ENCODE results near the gene TRIM46. TPM values are rescaled to one million over a fixed set of nuclear protein-coding genes. Genes with fewer than 3 reads are reported as not detected.
A peak's percentile ranks its signal among the peaks of the same experiment; 100 is the strongest.

Gene TRIM46
- total and polyA plus RNA-seq, 2 experiments from 2014 or later = 8.1 to 15.4 TPM

DNA sequence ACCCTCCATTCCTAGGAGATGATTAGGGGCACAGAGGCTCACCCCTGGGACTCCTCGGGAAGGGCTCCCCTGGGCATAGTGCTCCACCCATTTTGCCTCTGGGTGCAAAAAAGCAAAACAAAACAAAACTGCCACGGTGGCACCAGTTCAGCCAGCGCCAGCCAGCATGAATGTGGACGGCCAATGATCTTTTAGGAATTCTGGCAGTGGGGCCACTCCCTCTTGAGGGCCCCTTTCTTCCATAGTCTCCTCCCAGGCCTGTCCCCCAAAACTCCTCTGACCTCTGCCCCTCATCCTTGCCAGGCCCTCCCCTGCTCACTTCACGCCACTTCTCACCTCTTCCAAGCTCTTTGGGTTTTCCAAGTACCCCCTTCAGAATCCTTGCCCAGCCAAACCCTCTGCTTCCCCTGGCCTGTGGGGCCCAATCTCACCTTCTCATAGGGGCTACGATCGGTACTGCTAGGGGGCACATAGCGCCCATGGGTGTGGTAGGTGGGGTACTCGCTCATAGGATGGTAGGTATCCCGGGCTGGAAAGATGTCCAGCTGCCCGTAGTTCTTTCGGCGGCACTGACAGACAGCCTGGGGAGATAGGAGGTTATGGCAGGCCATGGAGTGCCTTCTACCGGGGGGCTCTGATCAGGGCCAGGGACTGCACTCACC is 13.3 kb downstream of the TRIM46 start:
- Histone ChIP-seq H3K4me1 (ENCODE audit: insufficient read depth) (peaks cover 17% of the 10 kb centered on the region), H3K79me2 (replicated peaks; ENCODE audit: insufficient read depth) (no peaks in the 10 kb centered on the region), H3K36me3 (ENCODE audit: insufficient read depth) (no peaks in the 10 kb centered on the region), H3F3A (replicated peaks; ENCODE audit: low read depth) (0 out of 2 replicates have a peak, but pooled peaks cover 3% of the 10 kb centered on the region), H2AFZ (no peak overlapping the region), H3K4me2 (0 out of 2 replicates have a peak overlapping the region, but pooled peaks have one; percentile 43), H3K27ac (ENCODE audit: low read depth) (no peak overlapping the region), H3K4me3 (no peak overlapping the region), H4K20me1 (replicated peaks; ENCODE audit: insufficient read depth) (no peaks in the 10 kb centered on the region), H3K9me2 (ENCODE audit: insufficient read depth) (no peaks in the 10 kb centered on the region), H3K27me3 (ENCODE audit: insufficient read depth) (no peaks in the 10 kb centered on the region)
- peaks cover 31% of the 10 kb centered on the region for H3K4me1 Mint-ChIP-seq
- H3K9me3 Mint-ChIP-seq = 0 out of 3 replicates have a peak, but pooled peaks cover 2% of the 10 kb centered on the region
- H3K36me3 Mint-ChIP-seq (ENCODE audit: low read depth) = peaks cover 16% of the 10 kb centered on the region
- no peak for DNase-seq (ENCODE audit: low spot score)
- ATAC-seq = no peak; the same call in 2 of the 3 replicates
- no peak overlapping the region for H3K27ac Mint-ChIP-seq
- TF ChIP-seq CREB1 (CRISPR knock-in tag; IDR thresholded peaks at IDR 0.05; ENCODE audit: low read depth) (no peak), POLR2AphosphoS5 (IDR thresholded peaks at IDR 0.05; ENCODE audit: low read depth) (no peak), REST (IDR thresholded peaks at IDR 0.05; ENCODE audit: unreplicated experiment) (no peak), EZH2phosphoT487 (IDR thresholded peaks at IDR 0.05; ENCODE audit: unreplicated experiment) (no peak), ZNF331 (CRISPR knock-in tag; IDR thresholded peaks at IDR 0.05; ENCODE audit: low read depth) (no peak), NANOG (IDR thresholded peaks at IDR 0.05; ENCODE audit: borderline replicate concordance) (no peak), JUNB (IDR thresholded peaks at IDR 0.05; ENCODE audit: unreplicated experiment) (no peak)
- TF ChIP-seq, protein P1, sequence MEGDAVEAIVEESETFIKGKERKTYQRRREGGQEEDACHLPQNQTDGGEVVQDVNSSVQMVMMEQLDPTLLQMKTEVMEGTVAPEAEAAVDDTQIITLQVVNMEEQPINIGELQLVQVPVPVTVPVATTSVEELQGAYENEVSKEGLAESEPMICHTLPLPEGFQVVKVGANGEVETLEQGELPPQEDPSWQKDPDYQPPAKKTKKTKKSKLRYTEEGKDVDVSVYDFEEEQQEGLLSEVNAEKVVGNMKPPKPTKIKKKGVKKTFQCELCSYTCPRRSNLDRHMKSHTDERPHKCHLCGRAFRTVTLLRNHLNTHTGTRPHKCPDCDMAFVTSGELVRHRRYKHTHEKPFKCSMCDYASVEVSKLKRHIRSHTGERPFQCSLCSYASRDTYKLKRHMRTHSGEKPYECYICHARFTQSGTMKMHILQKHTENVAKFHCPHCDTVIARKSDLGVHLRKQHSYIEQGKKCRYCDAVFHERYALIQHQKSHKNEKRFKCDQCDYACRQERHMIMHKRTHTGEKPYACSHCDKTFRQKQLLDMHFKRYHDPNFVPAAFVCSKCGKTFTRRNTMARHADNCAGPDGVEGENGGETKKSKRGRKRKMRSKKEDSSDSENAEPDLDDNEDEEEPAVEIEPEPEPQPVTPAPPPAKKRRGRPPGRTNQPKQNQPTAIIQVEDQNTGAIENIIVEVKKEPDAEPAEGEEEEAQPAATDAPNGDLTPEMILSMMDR (conservative IDR thresholded peaks at IDR 0.05; ENCODE audit: low read depth in 2 of 2) = no peak
- H3K4me3 Mint-ChIP-seq = peak overlapping the region; percentile 12; the same call in 1 of the 3 replicates
- H3K27me3 Mint-ChIP-seq (ENCODE audit: insufficient read depth, low read depth, poor library complexity) = peaks cover 22% of the 10 kb centered on the region

DNA sequence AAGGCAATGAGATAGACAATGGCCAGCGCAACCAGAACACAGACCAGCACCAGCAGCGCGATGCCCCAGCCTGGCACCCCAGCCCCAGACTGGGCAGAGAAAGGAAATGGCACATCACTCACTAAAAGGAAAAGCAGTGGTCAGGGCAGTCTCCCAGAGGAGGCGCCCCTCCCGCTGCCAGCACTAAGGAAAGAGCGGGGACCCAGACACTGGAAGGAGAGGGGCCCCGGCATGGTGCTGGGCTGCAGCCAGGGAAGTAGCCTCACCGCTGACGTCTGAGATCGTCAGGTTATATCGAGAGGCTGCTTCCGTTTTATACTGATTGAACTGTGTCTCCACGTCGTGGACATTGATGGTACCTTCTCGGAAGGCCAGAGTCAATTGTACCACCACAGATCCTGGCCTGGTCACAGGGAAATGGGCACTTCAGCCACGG is 13.8 kb downstream of the TRIM46 start:
- no peaks in the 10 kb centered on the region for H3K9me2 ChIP-seq (ENCODE audit: insufficient read depth)
- Mint-ChIP-seq H3K9me3 (0 out of 3 replicates have a peak, but pooled peaks cover 2% of the 10 kb centered on the region), H3K27me3 (ENCODE audit: insufficient read depth, low read depth, poor library complexity) (peaks cover 27% of the 10 kb centered on the region), H3K4me3 (peak overlapping the region; percentile 14; the same call in 1 of the 3 replicates), H3K27ac (no peak overlapping the region), H3K36me3 (ENCODE audit: low read depth) (peaks cover 13% of the 10 kb centered on the region), H3K4me1 (peaks cover 37% of the 10 kb centered on the region)
- DNase-seq (ENCODE audit: low spot score) = peak; percentile 40
- no peak overlapping the region for H3K4me3 ChIP-seq
- peaks cover 18% of the 10 kb centered on the region for H3K4me1 ChIP-seq (ENCODE audit: insufficient read depth)
- H4K20me1 ChIP-seq (replicated peaks; ENCODE audit: insufficient read depth) = no peaks in the 10 kb centered on the region
- H3K27ac ChIP-seq (ENCODE audit: low read depth) = no peak overlapping the region
- peak; percentile 39 for ATAC-seq
- H3K27me3 ChIP-seq (ENCODE audit: insufficient read depth) = no peaks in the 10 kb centered on the region
- H3K36me3 ChIP-seq (ENCODE audit: insufficient read depth) = no peaks in the 10 kb centered on the region
- no peak overlapping the region for H2AFZ ChIP-seq
- H3K79me2 ChIP-seq (replicated peaks; ENCODE audit: insufficient read depth) = no peaks in the 10 kb centered on the region
- H3K4me2 ChIP-seq = no peak overlapping the region
- H3F3A ChIP-seq (replicated peaks; ENCODE audit: low read depth) = peaks cover 8% of the 10 kb centered on the region; the same call in 1 of the 2 replicates
- TF ChIP-seq ZNF331 (CRISPR knock-in tag; IDR thresholded peaks at IDR 0.05; ENCODE audit: low read depth) = no peak
- TF ChIP-seq JUNB (IDR thresholded peaks at IDR 0.05; ENCODE audit: unreplicated experiment) = no peak
- no peak for TF ChIP-seq CREB1 (CRISPR knock-in tag; IDR thresholded peaks at IDR 0.05; ENCODE audit: low read depth)
- TF ChIP-seq, protein P2, sequence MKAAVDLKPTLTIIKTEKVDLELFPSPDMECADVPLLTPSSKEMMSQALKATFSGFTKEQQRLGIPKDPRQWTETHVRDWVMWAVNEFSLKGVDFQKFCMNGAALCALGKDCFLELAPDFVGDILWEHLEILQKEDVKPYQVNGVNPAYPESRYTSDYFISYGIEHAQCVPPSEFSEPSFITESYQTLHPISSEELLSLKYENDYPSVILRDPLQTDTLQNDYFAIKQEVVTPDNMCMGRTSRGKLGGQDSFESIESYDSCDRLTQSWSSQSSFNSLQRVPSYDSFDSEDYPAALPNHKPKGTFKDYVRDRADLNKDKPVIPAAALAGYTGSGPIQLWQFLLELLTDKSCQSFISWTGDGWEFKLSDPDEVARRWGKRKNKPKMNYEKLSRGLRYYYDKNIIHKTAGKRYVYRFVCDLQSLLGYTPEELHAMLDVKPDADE (IDR thresholded peaks at IDR 0.05) = no peak
- no peak for TF ChIP-seq EZH2phosphoT487 (IDR thresholded peaks at IDR 0.05; ENCODE audit: unreplicated experiment)
- no peak for TF ChIP-seq NANOG (IDR thresholded peaks at IDR 0.05; ENCODE audit: borderline replicate concordance)
- no peak for TF ChIP-seq REST (IDR thresholded peaks at IDR 0.05; ENCODE audit: unreplicated experiment)
- TF ChIP-seq STAT1 (IDR thresholded peaks at IDR 0.05; ENCODE audit: unreplicated experiment) = no peak
- no peak for TF ChIP-seq POLR2AphosphoS5 (IDR thresholded peaks at IDR 0.05; ENCODE audit: low read depth)
- no peak for TF ChIP-seq ZNF114 (CRISPR knock-in tag; IDR thresholded peaks at IDR 0.05)

Data from GM23338 (cell line).